ENCODE data around the gene TP73.

DNA sequence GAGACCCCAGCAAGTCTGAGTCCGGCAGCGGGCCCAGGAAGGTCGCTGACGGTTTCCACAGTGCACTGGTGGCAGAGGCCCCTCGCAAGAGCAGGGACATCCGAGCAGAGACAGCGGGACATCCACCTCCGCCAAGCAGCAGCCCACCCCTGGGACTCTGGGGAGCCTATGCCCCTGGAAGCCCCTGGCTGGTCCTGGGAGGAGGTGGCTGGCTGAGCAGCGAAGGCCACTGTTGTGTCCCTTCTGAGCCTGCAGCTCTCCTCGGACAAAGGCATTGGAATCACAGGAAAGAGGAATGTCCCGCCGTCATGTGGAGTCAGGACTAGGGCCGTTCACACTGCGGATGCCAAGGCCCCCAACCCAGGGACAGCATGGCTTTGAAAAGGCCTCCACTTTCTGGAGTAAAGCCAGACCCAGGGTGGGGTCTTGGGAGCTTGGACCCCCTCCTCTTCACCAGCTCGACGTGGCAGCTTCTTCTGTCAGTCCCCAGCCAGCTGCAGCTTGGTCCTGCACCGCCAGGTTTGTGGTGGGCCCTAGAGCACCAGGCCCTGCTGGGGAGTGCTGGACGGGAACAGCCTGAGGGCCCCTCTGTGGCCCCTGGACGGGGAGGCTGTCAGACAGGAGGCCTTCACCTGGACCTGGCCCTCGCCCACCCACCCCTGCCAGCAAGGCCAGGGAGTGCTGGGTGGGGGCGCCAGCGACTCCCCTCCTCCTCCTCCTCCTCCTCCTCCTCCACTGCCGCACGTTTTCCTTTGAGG lies 42.4 kb upstream of the TP73 start:
- no peak for TF ChIP-seq EZH2 (IDR thresholded peaks at IDR 0.05; ENCODE audit: insufficient read depth, poor library complexity, severe bottlenecking)
- no peak for TF ChIP-seq EZH2phosphoT487 (IDR thresholded peaks at IDR 0.05; ENCODE audit: insufficient read depth, low read depth)

All from GM23248 (cell line).